Breast epithelium (tissue), 4 donors: ENCODE measurements around the gene TRAPPC8. TPM values are rescaled to one million over a fixed set of nuclear protein-coding genes. Genes with fewer than 3 reads are reported as not detected.
A peak's percentile ranks its signal among the peaks of the same experiment; 100 is the strongest.
"Not testable (repeated sequence)": the region's sequence is repeated elsewhere in the genome, so short reads cannot be mapped to it uniquely, and the experiment has no call there.

Source experiments
- DNase-seq, 2 donors: peaks; one replicate each; pipeline ENCODE4 v3.0.0-alpha.2; 2019; ENCODE audit warnings: low spot score in 2 of 2
- H3K27ac ChIP-seq, 2 donors: fragments of 200-600 bp; sonication (generic) in 1 of 2; one replicate each; pipeline ENCODE4 v1.5.1; 2016 to 2019; ENCODE audit warnings: mild to moderate bottlenecking in 1 of 2
- H3K27me3 ChIP-seq, 2 donors: fragments of 200-600 bp; sonication (generic) in 1 of 2; one replicate each; pipeline versions ENCODE4 v1.5.1 to v1.6.0; 2017 to 2019; ENCODE audit warnings: control low read depth in 1 of 2, mild to moderate bottlenecking in 1 of 2
- H3K36me3 ChIP-seq: fragments of 200-600 bp; one replicate; pipeline ENCODE4 v1.5.1; 2019
- H3K4me1 ChIP-seq, 2 donors: fragments of 200-600 bp; sonication (generic); one replicate each; pipeline ENCODE4 v1.5.1; 2016 to 2019; ENCODE audit warnings: control low read depth in 1 of 2
- H3K4me3 ChIP-seq, 3 donors: fragments of 200-600 bp; sonication (generic); 1 replicate in 2 of 3; 2 replicates in 1 of 3; pipeline ENCODE4 v1.5.1; 2016 to 2019; ENCODE audit warnings: mild to moderate bottlenecking in 3 of 3, moderate library complexity in 2 of 3
- H3K9me3 ChIP-seq, 2 donors: fragments of 200-600 bp; sonication (generic) in 1 of 2; one replicate each; pipeline ENCODE4 v1.5.1; 2016 to 2019; ENCODE audit warnings: control low read depth in 1 of 2
- POLR2A ChIP-seq: fragments of 450-650 bp; IDR thresholded peaks from one replicate; pipeline ENCODE4 v1.6.1; 2016; ENCODE audit warnings: antibody characterized with exemption, mild to moderate bottlenecking, moderate library complexity
- POLR2AphosphoS5 ChIP-seq, 3 donors: sonication (generic); formaldehyde crosslinking; IDR thresholded peaks; one replicate each; pipeline ENCODE4 v1.6.1; 2017; ENCODE audit warnings: antibody characterized with exemption in 3 of 3
- intact Hi-C: fragments of 100-400 bp; cut with DNase I; formaldehyde crosslinking; loops from one replicate; pipeline ENCODE4 v1.15.1; 2023; ENCODE audit warnings: low total_unique reads
- total RNA-seq, 3 donors: library from RNA; depleted of rRNA; stranded (reverse); fragments of >200 nt; gene quantifications; one replicate each; pipeline ENCODE4 v1.1.0, GENCODE V29; 2016
- TF ChIP-seq, protein P1 (sequence below), 3 donors: fragments of 450-650 bp; IDR thresholded peaks; one replicate each; pipeline ENCODE4 v1.5.1; 2016 to 2017; ENCODE audit warnings: antibody characterized with exemption in 3 of 3, mild to moderate bottlenecking in 3 of 3, moderate library complexity in 3 of 3

The TRAPPC8 gene
- total RNA-seq, 3 donors from 2014 or later: 39.8 to 75.2 (median 49.8) TPM

- TF ChIP-seq POLR2A (no peak), POLR2AphosphoS5 (IDR thresholded peaks at IDR 0.05) (peak in 1 of 3 donors; percentile 19)
- TF ChIP-seq, protein P1, sequence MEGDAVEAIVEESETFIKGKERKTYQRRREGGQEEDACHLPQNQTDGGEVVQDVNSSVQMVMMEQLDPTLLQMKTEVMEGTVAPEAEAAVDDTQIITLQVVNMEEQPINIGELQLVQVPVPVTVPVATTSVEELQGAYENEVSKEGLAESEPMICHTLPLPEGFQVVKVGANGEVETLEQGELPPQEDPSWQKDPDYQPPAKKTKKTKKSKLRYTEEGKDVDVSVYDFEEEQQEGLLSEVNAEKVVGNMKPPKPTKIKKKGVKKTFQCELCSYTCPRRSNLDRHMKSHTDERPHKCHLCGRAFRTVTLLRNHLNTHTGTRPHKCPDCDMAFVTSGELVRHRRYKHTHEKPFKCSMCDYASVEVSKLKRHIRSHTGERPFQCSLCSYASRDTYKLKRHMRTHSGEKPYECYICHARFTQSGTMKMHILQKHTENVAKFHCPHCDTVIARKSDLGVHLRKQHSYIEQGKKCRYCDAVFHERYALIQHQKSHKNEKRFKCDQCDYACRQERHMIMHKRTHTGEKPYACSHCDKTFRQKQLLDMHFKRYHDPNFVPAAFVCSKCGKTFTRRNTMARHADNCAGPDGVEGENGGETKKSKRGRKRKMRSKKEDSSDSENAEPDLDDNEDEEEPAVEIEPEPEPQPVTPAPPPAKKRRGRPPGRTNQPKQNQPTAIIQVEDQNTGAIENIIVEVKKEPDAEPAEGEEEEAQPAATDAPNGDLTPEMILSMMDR (IDR thresholded peaks at IDR 0.05): no peak
- DNase-seq: peak in 1 of 2 donors; percentile 26
- Histone ChIP-seq H3K4me3 (peak overlapping the region; percentile 68 to 99 (median 82)), H3K9me3 (no peaks in the 10 kb centered on the region), H3K36me3 (no peaks in the 10 kb centered on the region), H3K27ac (peak overlapping the region; percentile 93 to 96), H3K27me3 (no peaks in the 10 kb centered on the region), H3K4me1 (peaks cover 3 to 6% of the 10 kb centered on the region in 2 donors)
- intact Hi-C loops: loop anchor here (5.0 kb wide), 1 partner anchor 140 kb away; no protein-coding TSS in a partner anchor
Measured at GRCh38 chr18:31942291-31942998, 483 bp downstream of the TRAPPC8 start.

- Histone ChIP-seq H3K9me3 (no peaks in the 10 kb centered on the region), H3K27ac (peak overlapping the region in 1 of 2 donors; percentile 96), H3K27me3 (no peaks in the 10 kb centered on the region), H3K4me3 (peak overlapping the region; percentile 68 to 99 (median 82)), H3K36me3 (no peaks in the 10 kb centered on the region), H3K4me1 (peaks cover 3 to 6% of the 10 kb centered on the region in 2 donors)
- intact Hi-C loops: loop anchor here (5.0 kb wide), 1 partner anchor 141 kb away; no protein-coding TSS in a partner anchor
- DNase-seq: no peak
- TF ChIP-seq POLR2A (no peak), POLR2AphosphoS5 (IDR thresholded peaks at IDR 0.05) (no peak)
- TF ChIP-seq, protein P1 (IDR thresholded peaks at IDR 0.05): no peak
Measured at GRCh38 chr18:31941010-31941809, 1.7 kb downstream of the TRAPPC8 start.

GRCh38 chr18:31934773-31935172 is 8.2 kb downstream of the TRAPPC8 start:
- not testable (repeated sequence) for H3K4me1 ChIP-seq, H3K27me3 ChIP-seq, DNase-seq, H3K9me3 ChIP-seq, H3K27ac ChIP-seq, H3K36me3 ChIP-seq, H3K4me3 ChIP-seq
- intact Hi-C loops: loop anchor here (2.0 kb wide), 1 partner anchor 38 kb away; no protein-coding TSS in a partner anchor

GRCh38 chr18:31931886-31932240 is 11.1 kb downstream of the TRAPPC8 start:
- H3K27me3 ChIP-seq: no peaks in the 10 kb centered on the region
- TF ChIP-seq POLR2A: no peak
- TF ChIP-seq POLR2AphosphoS5 (IDR thresholded peaks at IDR 0.05): no peak
- no peak for DNase-seq
- no peaks in the 10 kb centered on the region for H3K4me1 ChIP-seq
- H3K9me3 ChIP-seq: no peaks in the 10 kb centered on the region
- H3K4me3 ChIP-seq: no peak overlapping the region
- no peaks in the 10 kb centered on the region for H3K36me3 ChIP-seq
- intact Hi-C loops: no loop called here
- H3K27ac ChIP-seq: no peak overlapping the region

DNA sequence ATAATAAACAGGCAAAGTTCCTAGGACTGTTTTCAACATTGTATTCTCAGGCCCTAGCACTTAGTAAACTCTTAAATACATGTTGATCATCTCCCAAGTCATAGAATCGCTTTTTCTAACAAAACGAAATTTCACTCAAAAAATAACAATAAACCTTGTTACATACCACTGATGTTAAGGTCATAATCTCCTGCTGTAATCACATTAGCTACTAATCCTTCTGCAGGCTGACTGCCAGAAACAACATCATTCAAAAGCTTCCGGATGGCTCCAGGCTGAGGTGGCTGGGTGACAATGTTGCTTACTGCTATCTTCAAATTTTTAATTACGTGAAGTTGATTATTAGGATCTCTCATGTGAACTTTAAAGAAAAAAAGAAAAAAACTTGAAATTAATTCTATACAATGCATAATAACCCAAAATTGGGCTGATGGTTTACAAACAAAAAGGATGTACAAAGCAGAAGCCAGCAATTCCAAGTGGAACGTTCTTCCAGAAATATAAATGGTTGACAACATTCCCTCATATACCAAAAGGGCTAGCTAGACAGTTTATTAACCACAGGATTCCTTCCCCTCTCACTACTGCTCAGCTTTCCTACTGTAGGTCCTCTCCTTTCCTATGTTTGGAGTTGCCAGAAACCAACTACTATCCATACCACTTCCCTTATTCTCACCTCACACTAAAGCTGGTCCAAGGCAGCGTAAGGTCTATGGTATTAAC is 11.6 kb downstream of the TRAPPC8 start:
- Histone ChIP-seq H3K4me1 (no peaks in the 10 kb centered on the region), H3K9me3 (no peaks in the 10 kb centered on the region), H3K36me3 (no peaks in the 10 kb centered on the region), H3K4me3 (no peak overlapping the region), H3K27me3 (no peaks in the 10 kb centered on the region), H3K27ac (no peak overlapping the region)
- no peak for DNase-seq
- intact Hi-C loops: no loop called here
- TF ChIP-seq POLR2A: no peak
- TF ChIP-seq, protein P1 (IDR thresholded peaks at IDR 0.05): no peak
- no peak for TF ChIP-seq POLR2AphosphoS5 (IDR thresholded peaks at IDR 0.05)
